DOHH2 (cell line): ENCODE measurements around the gene FANK1.

Experiments used
- H3F3A ChIP-seq: fragments of 200-600 bp; sonication (generic), shearing (Covaris generic); 2 replicates; pipeline ENCODE4 v1.6.0; 2016; ENCODE audit warnings: antibody characterized with exemption, mild to moderate bottlenecking; ENCODE audit not compliant: control insufficient read depth, insufficient read depth
- H3K27ac ChIP-seq: fragments of 200-600 bp; sonication (generic); 2 replicates; pipeline ENCODE4 v1.5.1; 2014; ENCODE audit warnings: low read depth, mild to moderate bottlenecking, low read length, moderate library complexity
- H3K27me3 ChIP-seq: fragments of 200-600 bp; sonication (generic); 2 replicates; pipeline ENCODE4 v1.6.1; 2014; ENCODE audit warnings: mild to moderate bottlenecking, low read length, mixed read lengths; ENCODE audit not compliant: control insufficient read depth
- H3K36me3 ChIP-seq: fragments of 200-600 bp; sonication (generic); 2 replicates; pipeline ENCODE4 v1.6.1; 2014; ENCODE audit warnings: mild to moderate bottlenecking, low read length, moderate library complexity, mixed read lengths; ENCODE audit not compliant: control insufficient read depth
- H3K4me1 ChIP-seq: fragments of 200-600 bp; sonication (generic); 2 replicates; pipeline ENCODE4 v1.6.1; 2014; ENCODE audit warnings: mild to moderate bottlenecking, low read length, mixed read lengths; ENCODE audit not compliant: control insufficient read depth
- H3K4me2 ChIP-seq: fragments of 200-600 bp; sonication (generic); 2 replicates; pipeline ENCODE4 v1.6.0; 2014; ENCODE audit warnings: mild to moderate bottlenecking, low read length, moderate library complexity
- H3K4me3 ChIP-seq: fragments of 200-600 bp; sonication (generic); 2 replicates; pipeline ENCODE4 v1.5.1; 2014; ENCODE audit warnings: mild to moderate bottlenecking, low read length, mixed read lengths
- H3K79me2 ChIP-seq: fragments of 200-600 bp; sonication (generic); 2 replicates; pipeline ENCODE4 v1.6.1; 2014; ENCODE audit warnings: mild to moderate bottlenecking, low read length, mixed read lengths; ENCODE audit not compliant: control insufficient read depth
- H3K9me2 ChIP-seq: fragments of 200-600 bp; sonication (generic); replicated peaks from 2 replicates; pipeline ENCODE4 v1.6.1; 2014; ENCODE audit warnings: mild to moderate bottlenecking, low read length, mixed read lengths; ENCODE audit not compliant: control insufficient read depth
- H3K9me3 ChIP-seq: fragments of 200-600 bp; sonication (generic); 2 replicates; pipeline ENCODE4 v1.6.1; 2014; ENCODE audit warnings: antibody characterized with exemption, low read length, mixed read lengths; ENCODE audit not compliant: control insufficient read depth, insufficient read depth
- H4K20me1 ChIP-seq: fragments of 200-600 bp; sonication (generic); 2 replicates; pipeline ENCODE4 v1.6.0; 2014; ENCODE audit warnings: low read depth, mild to moderate bottlenecking, antibody characterized with exemption, low read length, moderate library complexity; ENCODE audit not compliant: control insufficient read depth, insufficient read depth
- EZH2phosphoT487 ChIP-seq: fragments of 200-600 bp; sonication (generic); IDR thresholded peaks from 2 replicates; pipeline ENCODE4 v1.6.1; 2017; ENCODE audit warnings: borderline replicate concordance, mild to moderate bottlenecking, antibody characterized with exemption, low read length, moderate library complexity, mixed read lengths
- TF ChIP-seq, protein P1 (sequence below): fragments of 200-600 bp; sonication (generic); IDR thresholded peaks from one replicate; pipeline ENCODE4 v1.5.1; 2014; ENCODE audit warnings: antibody characterized with exemption, mild to moderate bottlenecking, low read depth, low read length; ENCODE audit not compliant: poor library complexity, severe bottlenecking

FANK1 gene

DNA sequence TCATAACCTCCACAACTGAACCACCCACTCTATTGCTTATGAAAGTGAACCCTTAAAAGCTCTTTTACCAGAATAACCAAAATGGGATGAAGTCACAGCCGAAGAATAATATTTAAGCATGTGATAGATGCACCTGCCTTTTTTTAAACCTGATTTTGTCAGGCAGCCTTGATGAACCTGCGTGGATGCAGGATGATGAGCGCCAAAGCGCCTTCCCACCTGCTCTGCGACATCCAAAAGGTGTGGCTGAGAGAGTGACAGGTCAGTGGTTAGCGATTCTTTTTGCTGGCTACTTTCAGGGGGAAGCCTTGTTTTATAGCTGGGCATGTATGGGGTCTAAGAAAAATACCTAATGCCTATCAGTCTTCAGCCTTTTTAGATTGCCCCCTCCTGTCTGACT, 157.8 kb downstream of the FANK1 start:
- Histone ChIP-seq H3K4me2 (no peak overlapping the region), H4K20me1 (no peaks in the 10 kb centered on the region), H3K4me3 (no peak overlapping the region), H3K79me2 (no peaks in the 10 kb centered on the region), H3K9me2 (no peaks in the 10 kb centered on the region), H3K36me3 (no peaks in the 10 kb centered on the region), H3K4me1 (no peaks in the 10 kb centered on the region), H3F3A (no peaks in the 10 kb centered on the region), H3K27ac (no peak overlapping the region), H3K9me3 (no peaks in the 10 kb centered on the region), H3K27me3 (no peaks in the 10 kb centered on the region; the same call in 1 of the 2 replicates)
- TF ChIP-seq, protein P1, sequence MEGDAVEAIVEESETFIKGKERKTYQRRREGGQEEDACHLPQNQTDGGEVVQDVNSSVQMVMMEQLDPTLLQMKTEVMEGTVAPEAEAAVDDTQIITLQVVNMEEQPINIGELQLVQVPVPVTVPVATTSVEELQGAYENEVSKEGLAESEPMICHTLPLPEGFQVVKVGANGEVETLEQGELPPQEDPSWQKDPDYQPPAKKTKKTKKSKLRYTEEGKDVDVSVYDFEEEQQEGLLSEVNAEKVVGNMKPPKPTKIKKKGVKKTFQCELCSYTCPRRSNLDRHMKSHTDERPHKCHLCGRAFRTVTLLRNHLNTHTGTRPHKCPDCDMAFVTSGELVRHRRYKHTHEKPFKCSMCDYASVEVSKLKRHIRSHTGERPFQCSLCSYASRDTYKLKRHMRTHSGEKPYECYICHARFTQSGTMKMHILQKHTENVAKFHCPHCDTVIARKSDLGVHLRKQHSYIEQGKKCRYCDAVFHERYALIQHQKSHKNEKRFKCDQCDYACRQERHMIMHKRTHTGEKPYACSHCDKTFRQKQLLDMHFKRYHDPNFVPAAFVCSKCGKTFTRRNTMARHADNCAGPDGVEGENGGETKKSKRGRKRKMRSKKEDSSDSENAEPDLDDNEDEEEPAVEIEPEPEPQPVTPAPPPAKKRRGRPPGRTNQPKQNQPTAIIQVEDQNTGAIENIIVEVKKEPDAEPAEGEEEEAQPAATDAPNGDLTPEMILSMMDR = no peak
- TF ChIP-seq EZH2phosphoT487 = no peak

DNA sequence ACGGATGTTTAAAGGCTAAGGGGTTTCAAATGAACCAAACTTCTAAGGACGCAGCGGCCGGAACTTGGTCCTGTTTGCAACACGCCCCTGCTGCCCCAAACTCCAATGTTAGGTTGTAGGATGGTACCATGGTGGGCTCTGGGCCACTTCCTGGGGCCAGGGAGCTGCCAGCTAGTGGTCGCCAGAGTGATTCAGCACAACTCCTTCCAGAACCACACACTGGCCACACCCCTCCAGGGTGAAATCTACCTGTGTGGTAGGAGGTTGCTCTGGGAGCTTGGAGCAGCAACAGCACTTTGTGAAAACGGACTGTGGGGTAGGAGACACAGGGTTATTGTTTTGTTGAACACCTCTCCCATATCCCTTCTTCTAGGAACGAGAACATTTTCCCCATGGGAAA, 161.1 kb downstream of the FANK1 start:
- Histone ChIP-seq H3K9me3 (no peaks in the 10 kb centered on the region), H3K4me1 (no peaks in the 10 kb centered on the region), H3K27me3 (no peaks in the 10 kb centered on the region; the same call in 1 of the 2 replicates), H3K9me2 (no peaks in the 10 kb centered on the region), H3K36me3 (no peaks in the 10 kb centered on the region), H3F3A (no peaks in the 10 kb centered on the region), H3K4me2 (no peak overlapping the region), H3K79me2 (no peaks in the 10 kb centered on the region), H3K4me3 (no peak overlapping the region), H3K27ac (no peak overlapping the region), H4K20me1 (no peaks in the 10 kb centered on the region)
- TF ChIP-seq, protein P1 = no peak
- TF ChIP-seq EZH2phosphoT487 = no peak

DNA sequence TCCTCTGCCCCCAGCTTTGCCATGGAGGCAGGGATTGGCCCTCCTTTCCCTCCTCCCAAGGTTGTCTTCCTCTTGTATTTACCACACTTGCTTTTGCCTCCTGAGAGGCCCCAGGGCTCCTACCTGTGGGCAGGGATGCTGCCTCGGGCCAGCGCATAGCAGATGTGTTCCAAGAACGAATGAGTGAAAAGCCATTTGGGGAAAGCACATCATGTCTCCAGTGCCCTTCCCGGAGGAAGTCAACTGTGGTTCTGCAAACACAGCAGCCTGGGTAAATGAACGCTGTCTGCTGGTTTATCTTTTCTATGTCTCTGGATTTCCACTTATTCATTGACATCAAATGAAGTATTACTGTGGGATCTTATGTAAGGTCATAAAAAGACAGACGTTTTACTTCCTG, 161.7 kb downstream of the FANK1 start:
- Histone ChIP-seq H3K79me2 (no peaks in the 10 kb centered on the region), H3K9me3 (no peaks in the 10 kb centered on the region), H3K27me3 (no peaks in the 10 kb centered on the region; the same call in 1 of the 2 replicates), H3K4me1 (no peaks in the 10 kb centered on the region), H4K20me1 (no peaks in the 10 kb centered on the region), H3K27ac (no peak overlapping the region), H3K36me3 (no peaks in the 10 kb centered on the region), H3K4me2 (no peak overlapping the region), H3K4me3 (no peak overlapping the region), H3F3A (no peaks in the 10 kb centered on the region), H3K9me2 (no peaks in the 10 kb centered on the region)
- TF ChIP-seq EZH2phosphoT487 = no peak
- TF ChIP-seq, protein P1 = no peak

DNA sequence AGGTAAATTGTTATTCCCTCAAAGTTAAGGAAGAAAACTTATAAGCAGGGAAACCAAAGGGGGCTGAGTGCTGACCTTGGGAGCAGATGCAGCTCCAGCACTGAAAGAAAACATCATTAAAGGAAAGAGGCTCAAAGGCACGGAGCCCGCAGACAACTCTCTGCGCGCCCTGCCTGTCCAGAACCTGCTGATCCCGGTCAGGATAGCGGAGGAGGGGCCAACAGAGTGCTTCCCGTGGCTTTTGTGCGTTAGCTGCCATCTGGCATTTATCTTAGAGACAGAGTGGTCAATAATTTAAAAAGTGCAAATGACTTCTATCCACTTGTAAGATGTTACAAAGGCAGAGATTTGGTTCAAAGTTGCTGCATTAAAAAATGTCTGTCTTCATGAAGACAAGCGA, 162.1 kb downstream of the FANK1 start:
- no peak for TF ChIP-seq EZH2phosphoT487
- TF ChIP-seq, protein P1 = no peak
- no peaks in the 10 kb centered on the region for H3K9me2 ChIP-seq
- no peaks in the 10 kb centered on the region for H3K4me1 ChIP-seq
- H3K4me2 ChIP-seq = no peak overlapping the region
- no peak overlapping the region for H3K4me3 ChIP-seq
- H4K20me1 ChIP-seq = no peaks in the 10 kb centered on the region
- H3K27ac ChIP-seq = no peak overlapping the region
- no peaks in the 10 kb centered on the region for H3K36me3 ChIP-seq
- no peaks in the 10 kb centered on the region; the same call in 1 of the 2 replicates for H3K27me3 ChIP-seq
- no peaks in the 10 kb centered on the region for H3F3A ChIP-seq
- H3K79me2 ChIP-seq = no peaks in the 10 kb centered on the region
- no peaks in the 10 kb centered on the region for H3K9me3 ChIP-seq
